ENCODE measurements around the gene METTL9. TPM values are rescaled to one million over a fixed set of nuclear protein-coding genes. Genes with fewer than 3 reads are reported as not detected.
"Not testable (repeated sequence)": the region's sequence is repeated elsewhere in the genome, so short reads cannot be mapped to it uniquely, and the experiment has no call there.

METTL9 gene
- total RNA-seq, 1 experiment from 2014 or later, result 41.4 TPM

DNA sequence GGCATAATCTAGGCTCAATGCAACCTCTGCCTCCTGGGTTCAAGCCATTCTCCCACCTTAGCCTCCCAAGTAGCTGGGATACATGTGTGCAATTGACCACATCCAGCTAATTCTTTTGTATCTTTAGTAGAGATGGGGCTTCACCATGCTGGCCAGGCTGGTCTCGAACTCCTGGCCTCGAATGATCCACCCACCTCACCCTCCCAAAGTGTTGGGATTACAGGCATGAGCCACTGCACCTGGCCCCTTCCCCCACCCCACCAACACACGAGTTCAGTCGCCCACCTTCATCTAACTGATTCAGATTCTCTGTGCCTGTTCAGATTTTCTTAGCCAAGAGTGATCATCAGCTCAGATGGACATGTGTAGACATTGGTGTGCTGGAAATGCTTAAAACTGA, 25.0 kb upstream of the METTL9 start:
- Histone ChIP-seq H3K27me3 (ENCODE audit: insufficient read depth, low read length) (no peaks in the 10 kb centered on the region), H3K27ac (ENCODE audit: low read depth, low read length) (no peak overlapping the region), H3K4me2 (ENCODE audit: low read length) (no peak overlapping the region), H2AFZ (ENCODE audit: low read depth, low read length, poor library complexity, severe bottlenecking) (no peak overlapping the region), H3K79me2 (ENCODE audit: insufficient read depth, low read length) (no peaks in the 10 kb centered on the region), H4K20me1 (ENCODE audit: insufficient read depth) (no peaks in the 10 kb centered on the region), H3K4me1 (ENCODE audit: control insufficient read depth in 1 of 2, insufficient read depth in 2 of 2, low read length in 2 of 2) (no peaks in the 10 kb centered on the region), H3K4me3 (replicated peaks in 1 of 2; ENCODE audit: low read depth in 1 of 2, low read length in 2 of 2) (no peak overlapping the region), H3K9ac (ENCODE audit: low read length) (no peak overlapping the region), H3K9me3 (ENCODE audit: control insufficient read depth in 1 of 2, insufficient read depth in 1 of 2, low read depth in 1 of 2, low read length in 2 of 2) (no peaks in the 10 kb centered on the region), H3K36me3 (ENCODE audit: control insufficient read depth in 1 of 2, insufficient read depth in 2 of 2, low read length in 2 of 2) (no peaks in the 10 kb centered on the region), H3K9me2 (ENCODE audit: insufficient read depth) (no peaks in the 10 kb centered on the region)
- ChIA-PET CTCF (no interaction called here), POLR2A (no interaction called here), RAD21 (ENCODE audit: low non-redundant PET in 1 of 2, low total read pairs in 2 of 2, uncharacterized antibody in 2 of 2, unreplicated experiment in 2 of 2) (no interaction called here)
- DNase-seq (ENCODE audit: low read depth, low spot score), result no peak
- no peak for ATAC-seq
- intact Hi-C loops (cut with micrococcal nuclease), result no loop called here
- no TSS peak for BruUV-seq (replicated peaks)
- no peak for TF ChIP-seq EZH2 (IDR thresholded peaks at IDR 0.05)
- no peak for TF ChIP-seq JUND (IDR thresholded peaks at IDR 0.05)
- TF ChIP-seq RAD21 (IDR thresholded peaks at IDR 0.05; ENCODE audit: low read depth), result no peak
- TF ChIP-seq, protein P1, sequence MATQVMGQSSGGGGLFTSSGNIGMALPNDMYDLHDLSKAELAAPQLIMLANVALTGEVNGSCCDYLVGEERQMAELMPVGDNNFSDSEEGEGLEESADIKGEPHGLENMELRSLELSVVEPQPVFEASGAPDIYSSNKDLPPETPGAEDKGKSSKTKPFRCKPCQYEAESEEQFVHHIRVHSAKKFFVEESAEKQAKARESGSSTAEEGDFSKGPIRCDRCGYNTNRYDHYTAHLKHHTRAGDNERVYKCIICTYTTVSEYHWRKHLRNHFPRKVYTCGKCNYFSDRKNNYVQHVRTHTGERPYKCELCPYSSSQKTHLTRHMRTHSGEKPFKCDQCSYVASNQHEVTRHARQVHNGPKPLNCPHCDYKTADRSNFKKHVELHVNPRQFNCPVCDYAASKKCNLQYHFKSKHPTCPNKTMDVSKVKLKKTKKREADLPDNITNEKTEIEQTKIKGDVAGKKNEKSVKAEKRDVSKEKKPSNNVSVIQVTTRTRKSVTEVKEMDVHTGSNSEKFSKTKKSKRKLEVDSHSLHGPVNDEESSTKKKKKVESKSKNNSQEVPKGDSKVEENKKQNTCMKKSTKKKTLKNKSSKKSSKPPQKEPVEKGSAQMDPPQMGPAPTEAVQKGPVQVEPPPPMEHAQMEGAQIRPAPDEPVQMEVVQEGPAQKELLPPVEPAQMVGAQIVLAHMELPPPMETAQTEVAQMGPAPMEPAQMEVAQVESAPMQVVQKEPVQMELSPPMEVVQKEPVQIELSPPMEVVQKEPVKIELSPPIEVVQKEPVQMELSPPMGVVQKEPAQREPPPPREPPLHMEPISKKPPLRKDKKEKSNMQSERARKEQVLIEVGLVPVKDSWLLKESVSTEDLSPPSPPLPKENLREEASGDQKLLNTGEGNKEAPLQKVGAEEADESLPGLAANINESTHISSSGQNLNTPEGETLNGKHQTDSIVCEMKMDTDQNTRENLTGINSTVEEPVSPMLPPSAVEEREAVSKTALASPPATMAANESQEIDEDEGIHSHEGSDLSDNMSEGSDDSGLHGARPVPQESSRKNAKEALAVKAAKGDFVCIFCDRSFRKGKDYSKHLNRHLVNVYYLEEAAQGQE (IDR thresholded peaks at IDR 0.05; ENCODE audit: low read depth), result no peak
- TF ChIP-seq CBX3 (IDR thresholded peaks at IDR 0.05; ENCODE audit: low read depth), result no peak
- TF ChIP-seq, protein P2, sequence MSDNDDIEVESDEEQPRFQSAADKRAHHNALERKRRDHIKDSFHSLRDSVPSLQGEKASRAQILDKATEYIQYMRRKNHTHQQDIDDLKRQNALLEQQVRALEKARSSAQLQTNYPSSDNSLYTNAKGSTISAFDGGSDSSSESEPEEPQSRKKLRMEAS (IDR thresholded peaks at IDR 0.05), result no peak
- TF ChIP-seq ZNF274 (IDR thresholded peaks at IDR 0.05; ENCODE audit: low read depth, low read length), result no peak

DNA sequence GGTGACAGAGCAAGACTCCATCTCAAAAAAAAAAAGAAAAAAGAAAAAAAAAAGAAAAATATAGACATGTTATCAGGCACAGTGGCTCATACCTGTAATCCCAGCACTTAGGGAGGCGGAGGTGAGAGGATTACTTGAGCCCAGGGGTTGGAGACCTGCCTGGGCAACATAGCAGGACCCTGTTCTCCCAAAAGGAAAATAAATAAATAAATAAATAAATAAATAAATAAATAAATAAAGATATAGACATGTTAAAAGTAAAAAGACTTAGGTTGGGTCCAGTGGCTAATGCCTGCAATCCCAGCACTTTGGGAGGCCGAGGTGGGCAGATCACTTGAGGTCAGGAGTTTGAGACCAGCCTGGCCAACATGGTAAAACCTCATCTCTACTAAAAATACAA, 23.1 kb upstream of the METTL9 start:
- H3K9ac ChIP-seq (ENCODE audit: low read length); H3K36me3 ChIP-seq (ENCODE audit: control insufficient read depth in 1 of 2, insufficient read depth in 2 of 2, low read length in 2 of 2); POLR2A ChIA-PET; H3K27me3 ChIP-seq (ENCODE audit: insufficient read depth, low read length); H3K4me3 ChIP-seq (replicated peaks in 1 of 2; ENCODE audit: low read depth in 1 of 2, low read length in 2 of 2); ATAC-seq; DNase-seq (ENCODE audit: low read depth, low spot score); intact Hi-C loops (cut with micrococcal nuclease); H3K27ac ChIP-seq (ENCODE audit: low read depth, low read length); H3K9me3 ChIP-seq (ENCODE audit: control insufficient read depth in 1 of 2, insufficient read depth in 1 of 2, low read depth in 1 of 2, low read length in 2 of 2); BruUV-seq (replicated peaks); RAD21 ChIA-PET (ENCODE audit: low non-redundant PET in 1 of 2, low total read pairs in 2 of 2, uncharacterized antibody in 2 of 2, unreplicated experiment in 2 of 2); H3K4me2 ChIP-seq (ENCODE audit: low read length); H2AFZ ChIP-seq (ENCODE audit: low read depth, low read length, poor library complexity, severe bottlenecking); H3K9me2 ChIP-seq (ENCODE audit: insufficient read depth); H3K79me2 ChIP-seq (ENCODE audit: insufficient read depth, low read length); H4K20me1 ChIP-seq (ENCODE audit: insufficient read depth); CTCF ChIA-PET; H3K4me1 ChIP-seq (ENCODE audit: control insufficient read depth in 1 of 2, insufficient read depth in 2 of 2, low read length in 2 of 2): not testable (repeated sequence)

DNA sequence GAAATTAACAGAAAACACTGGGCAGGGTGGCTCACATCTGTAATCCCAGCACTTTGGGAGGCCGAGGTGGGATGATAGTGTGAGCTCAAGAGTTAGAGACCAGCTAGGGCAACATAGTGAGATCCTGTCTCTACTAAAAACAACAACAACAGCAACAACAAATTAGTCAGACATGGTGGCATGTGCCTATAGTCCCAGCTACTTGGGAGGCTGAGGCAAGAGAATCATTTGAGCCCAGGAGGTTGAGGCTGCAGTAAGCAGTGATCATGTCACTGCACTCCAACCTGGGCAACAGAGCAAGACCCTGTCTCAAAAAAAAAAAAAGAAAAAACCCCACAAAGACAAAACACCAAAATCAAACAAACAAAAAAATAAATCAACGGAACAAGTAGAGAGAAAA, 21.9 kb upstream of the METTL9 start:
- DNase-seq (ENCODE audit: low read depth, low spot score); H3K79me2 ChIP-seq (ENCODE audit: insufficient read depth, low read length); H4K20me1 ChIP-seq (ENCODE audit: insufficient read depth); RAD21 ChIA-PET (ENCODE audit: low non-redundant PET in 1 of 2, low total read pairs in 2 of 2, uncharacterized antibody in 2 of 2, unreplicated experiment in 2 of 2); BruUV-seq (replicated peaks); H3K4me2 ChIP-seq (ENCODE audit: low read length); H3K4me3 ChIP-seq (replicated peaks in 1 of 2; ENCODE audit: low read depth in 1 of 2, low read length in 2 of 2); H3K9me3 ChIP-seq (ENCODE audit: control insufficient read depth in 1 of 2, insufficient read depth in 1 of 2, low read depth in 1 of 2, low read length in 2 of 2); H3K27ac ChIP-seq (ENCODE audit: low read depth, low read length); CTCF ChIA-PET; H3K9me2 ChIP-seq (ENCODE audit: insufficient read depth); intact Hi-C loops (cut with micrococcal nuclease); ATAC-seq; H2AFZ ChIP-seq (ENCODE audit: low read depth, low read length, poor library complexity, severe bottlenecking); H3K9ac ChIP-seq (ENCODE audit: low read length); H3K27me3 ChIP-seq (ENCODE audit: insufficient read depth, low read length); H3K4me1 ChIP-seq (ENCODE audit: control insufficient read depth in 1 of 2, insufficient read depth in 2 of 2, low read length in 2 of 2); H3K36me3 ChIP-seq (ENCODE audit: control insufficient read depth in 1 of 2, insufficient read depth in 2 of 2, low read length in 2 of 2): not testable (repeated sequence)
- POLR2A ChIA-PET, result interaction anchor here (0.9 kb wide), 1 partner anchor 12 kb away, joined by 3 read pairs; no protein-coding TSS in a partner anchor
